Ishikawa (cell line): ENCODE results near the gene KRT27.

Source experiments
- CEBPB ChIP-seq: IDR thresholded peaks from 2 replicates; pipeline ENCODE4 v1.6.1; 2012
- CREB1 ChIP-seq: IDR thresholded peaks from 2 replicates; pipeline ENCODE4 v1.6.1; 2012; ENCODE audit warnings: low read depth
- EP300 ChIP-seq: IDR thresholded peaks from 2 replicates; pipeline ENCODE4 v1.6.1; 2012; ENCODE audit warnings: borderline replicate concordance
- FOXM1 ChIP-seq: IDR thresholded peaks from 2 replicates; pipeline ENCODE4 v1.6.1; 2012; ENCODE audit warnings: low read depth, borderline replicate concordance
- MAX ChIP-seq: IDR thresholded peaks from 2 replicates; pipeline ENCODE4 v1.6.1; 2012
- RAD21 ChIP-seq: IDR thresholded peaks from 2 replicates; pipeline ENCODE4 v1.6.1; 2012; ENCODE audit warnings: low read depth
- TAF1 ChIP-seq: IDR thresholded peaks from 2 replicates; pipeline ENCODE4 v1.6.1; 2012; ENCODE audit warnings: low read depth, mild to moderate bottlenecking
- TCF12 ChIP-seq: IDR thresholded peaks from 2 replicates; pipeline ENCODE4 v1.6.1; 2012; ENCODE audit warnings: low read depth
- TEAD4 ChIP-seq: IDR thresholded peaks from 2 replicates; pipeline ENCODE4 v1.6.1; 2012
- YY1 ChIP-seq: IDR thresholded peaks from 2 replicates; pipeline ENCODE4 v1.6.1; 2012; ENCODE audit warnings: low read depth
- ZBTB7A ChIP-seq: IDR thresholded peaks from 2 replicates; pipeline ENCODE4 v1.6.1; 2012; ENCODE audit warnings: low read depth
- TF ChIP-seq, protein P1 (sequence below): IDR thresholded peaks from 2 replicates; pipeline ENCODE4 v1.6.1; 2012
- TF ChIP-seq, protein P2 (sequence below): IDR thresholded peaks from 2 replicates; pipeline ENCODE4 v1.6.1; 2012; ENCODE audit warnings: low read depth, mild to moderate bottlenecking

- no peak for TF ChIP-seq CREB1
- no peak for TF ChIP-seq EP300
- TF ChIP-seq TCF12: no peak
- TF ChIP-seq TEAD4: no peak
- TF ChIP-seq TAF1: no peak
- no peak for TF ChIP-seq ZBTB7A
- TF ChIP-seq, protein P1, sequence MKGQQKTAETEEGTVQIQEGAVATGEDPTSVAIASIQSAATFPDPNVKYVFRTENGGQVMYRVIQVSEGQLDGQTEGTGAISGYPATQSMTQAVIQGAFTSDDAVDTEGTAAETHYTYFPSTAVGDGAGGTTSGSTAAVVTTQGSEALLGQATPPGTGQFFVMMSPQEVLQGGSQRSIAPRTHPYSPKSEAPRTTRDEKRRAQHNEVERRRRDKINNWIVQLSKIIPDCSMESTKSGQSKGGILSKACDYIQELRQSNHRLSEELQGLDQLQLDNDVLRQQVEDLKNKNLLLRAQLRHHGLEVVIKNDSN: no peak
- no peak for TF ChIP-seq MAX
- TF ChIP-seq YY1: no peak
- TF ChIP-seq, protein P2, sequence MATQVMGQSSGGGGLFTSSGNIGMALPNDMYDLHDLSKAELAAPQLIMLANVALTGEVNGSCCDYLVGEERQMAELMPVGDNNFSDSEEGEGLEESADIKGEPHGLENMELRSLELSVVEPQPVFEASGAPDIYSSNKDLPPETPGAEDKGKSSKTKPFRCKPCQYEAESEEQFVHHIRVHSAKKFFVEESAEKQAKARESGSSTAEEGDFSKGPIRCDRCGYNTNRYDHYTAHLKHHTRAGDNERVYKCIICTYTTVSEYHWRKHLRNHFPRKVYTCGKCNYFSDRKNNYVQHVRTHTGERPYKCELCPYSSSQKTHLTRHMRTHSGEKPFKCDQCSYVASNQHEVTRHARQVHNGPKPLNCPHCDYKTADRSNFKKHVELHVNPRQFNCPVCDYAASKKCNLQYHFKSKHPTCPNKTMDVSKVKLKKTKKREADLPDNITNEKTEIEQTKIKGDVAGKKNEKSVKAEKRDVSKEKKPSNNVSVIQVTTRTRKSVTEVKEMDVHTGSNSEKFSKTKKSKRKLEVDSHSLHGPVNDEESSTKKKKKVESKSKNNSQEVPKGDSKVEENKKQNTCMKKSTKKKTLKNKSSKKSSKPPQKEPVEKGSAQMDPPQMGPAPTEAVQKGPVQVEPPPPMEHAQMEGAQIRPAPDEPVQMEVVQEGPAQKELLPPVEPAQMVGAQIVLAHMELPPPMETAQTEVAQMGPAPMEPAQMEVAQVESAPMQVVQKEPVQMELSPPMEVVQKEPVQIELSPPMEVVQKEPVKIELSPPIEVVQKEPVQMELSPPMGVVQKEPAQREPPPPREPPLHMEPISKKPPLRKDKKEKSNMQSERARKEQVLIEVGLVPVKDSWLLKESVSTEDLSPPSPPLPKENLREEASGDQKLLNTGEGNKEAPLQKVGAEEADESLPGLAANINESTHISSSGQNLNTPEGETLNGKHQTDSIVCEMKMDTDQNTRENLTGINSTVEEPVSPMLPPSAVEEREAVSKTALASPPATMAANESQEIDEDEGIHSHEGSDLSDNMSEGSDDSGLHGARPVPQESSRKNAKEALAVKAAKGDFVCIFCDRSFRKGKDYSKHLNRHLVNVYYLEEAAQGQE: no peak
- TF ChIP-seq RAD21: no peak
- TF ChIP-seq FOXM1: no peak
- TF ChIP-seq CEBPB: no peak
Measured at GRCh38 chr17:40782450-40782849, at the start of gene KRT27.
